Cardiac muscle cell (in vitro differentiated cells and primary cell): ENCODE data around the gene WDR35. TPM values are rescaled to one million over a fixed set of nuclear protein-coding genes. Genes with fewer than 3 reads are reported as not detected.
A peak's percentile ranks its signal among the peaks of the same experiment; 100 is the strongest.

Source experiments
- DNase-seq, 2 donors: peaks; one replicate each; pipeline versions ENCODE4 v3.0.0 to v3.0.0-alpha.2; 2010 to 2017; ENCODE audit warnings: low read depth in 1 of 2, low spot score in 1 of 2
- H3K27ac ChIP-seq: fragments of 200-600 bp; sonication (generic); 2 replicates; pipeline ENCODE4 v1.5.1; 2016
- H3K27me3 ChIP-seq: fragments of 200-600 bp; sonication (generic); 2 replicates; pipeline ENCODE4 v1.6.0; 2016; ENCODE audit warnings: control low read depth
- H3K36me3 ChIP-seq: fragments of 200-600 bp; sonication (generic); 2 replicates; pipeline ENCODE4 v1.5.1; 2016; ENCODE audit warnings: control low read depth
- H3K4me1 ChIP-seq: fragments of 200-600 bp; sonication (generic); 2 replicates; pipeline ENCODE4 v1.8.1; 2017; ENCODE audit warnings: low read depth, mild to moderate bottlenecking, mixed run types
- H3K4me3 ChIP-seq: fragments of 200-600 bp; sonication (generic); 2 replicates; pipeline ENCODE4 v1.5.1; 2016; ENCODE audit warnings: mild to moderate bottlenecking
- H3K9me3 ChIP-seq: fragments of 200-600 bp; sonication (generic); 2 replicates; pipeline ENCODE4 v1.5.1; 2017; ENCODE audit warnings: low read depth, mild to moderate bottlenecking, control low read depth
- polyA plus RNA-seq: library from polyadenylated mRNA; unstranded; fragments of >200 nt; fragmentation: Nextera tagmentation; extraction: Ambion mirVana; gene quantifications from 2 replicates; pipeline ENCODE4 v1.2.1, GENCODE V29; 2016
- total RNA-seq: library from RNA; depleted of rRNA; stranded (reverse); fragments of >200 nt; gene quantifications from 2 replicates; pipeline ENCODE4 v1.2.3, GENCODE V29; 2016
- TF ChIP-seq, protein P1 (sequence below): IDR thresholded peaks from 2 replicates; pipeline ENCODE4 v1.5.1; 2012; ENCODE audit warnings: low read depth, mild to moderate bottlenecking, low read length

WDR35 gene
- total and polyA plus RNA-seq, 2 experiments from 2014 or later: 4.8 to 10.1 TPM

DNA sequence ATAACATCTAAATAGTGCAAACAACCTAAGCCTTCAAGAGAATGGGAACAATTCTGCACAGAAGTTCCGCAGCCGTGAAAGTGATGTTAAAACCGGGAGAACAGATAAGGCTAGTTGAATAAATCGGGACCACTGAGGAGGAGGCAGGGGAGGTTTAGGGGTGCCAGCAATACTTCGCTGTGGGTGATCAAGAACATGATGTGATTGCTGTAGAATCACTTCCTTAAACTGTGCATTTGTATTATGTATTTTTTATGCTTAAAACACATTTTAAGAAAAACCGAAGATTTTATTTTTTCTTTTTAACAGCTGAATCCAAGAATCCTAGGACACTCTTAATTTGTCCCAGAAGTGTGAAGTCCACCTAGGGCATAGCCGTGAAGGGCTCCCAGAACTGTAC is 121.7 kb downstream of the WDR35 start:
- H3K4me1 ChIP-seq: no peaks in the 10 kb centered on the region
- no peak for DNase-seq
- TF ChIP-seq, protein P1, sequence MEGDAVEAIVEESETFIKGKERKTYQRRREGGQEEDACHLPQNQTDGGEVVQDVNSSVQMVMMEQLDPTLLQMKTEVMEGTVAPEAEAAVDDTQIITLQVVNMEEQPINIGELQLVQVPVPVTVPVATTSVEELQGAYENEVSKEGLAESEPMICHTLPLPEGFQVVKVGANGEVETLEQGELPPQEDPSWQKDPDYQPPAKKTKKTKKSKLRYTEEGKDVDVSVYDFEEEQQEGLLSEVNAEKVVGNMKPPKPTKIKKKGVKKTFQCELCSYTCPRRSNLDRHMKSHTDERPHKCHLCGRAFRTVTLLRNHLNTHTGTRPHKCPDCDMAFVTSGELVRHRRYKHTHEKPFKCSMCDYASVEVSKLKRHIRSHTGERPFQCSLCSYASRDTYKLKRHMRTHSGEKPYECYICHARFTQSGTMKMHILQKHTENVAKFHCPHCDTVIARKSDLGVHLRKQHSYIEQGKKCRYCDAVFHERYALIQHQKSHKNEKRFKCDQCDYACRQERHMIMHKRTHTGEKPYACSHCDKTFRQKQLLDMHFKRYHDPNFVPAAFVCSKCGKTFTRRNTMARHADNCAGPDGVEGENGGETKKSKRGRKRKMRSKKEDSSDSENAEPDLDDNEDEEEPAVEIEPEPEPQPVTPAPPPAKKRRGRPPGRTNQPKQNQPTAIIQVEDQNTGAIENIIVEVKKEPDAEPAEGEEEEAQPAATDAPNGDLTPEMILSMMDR: no peak
- peaks cover 30% of the 10 kb centered on the region for H3K27me3 ChIP-seq
- H3K9me3 ChIP-seq: no peaks in the 10 kb centered on the region
- H3K4me3 ChIP-seq: peak overlapping the region; percentile 23
- no peak overlapping the region for H3K27ac ChIP-seq
- H3K36me3 ChIP-seq: no peaks in the 10 kb centered on the region

DNA sequence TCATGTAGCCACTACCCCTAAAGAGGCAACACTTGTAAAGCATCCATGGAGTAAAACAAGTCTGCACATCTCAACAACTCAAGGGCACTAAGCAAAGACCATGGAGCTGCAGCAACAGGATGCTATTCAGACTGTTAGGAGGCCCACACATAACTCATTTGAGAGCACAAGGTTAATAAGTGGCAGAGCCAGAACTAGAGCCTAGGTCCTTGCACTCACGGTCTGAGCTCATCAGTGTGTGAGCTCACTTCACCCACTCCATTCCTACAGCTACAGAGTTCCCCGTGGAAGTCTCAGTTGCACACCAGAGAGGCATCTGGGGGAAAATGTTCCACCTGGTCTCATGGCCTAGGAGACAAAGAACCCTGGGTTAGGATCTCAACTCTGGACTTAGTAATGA is 123.1 kb downstream of the WDR35 start:
- no peaks in the 10 kb centered on the region for H3K9me3 ChIP-seq
- H3K27me3 ChIP-seq: peaks cover 30% of the 10 kb centered on the region
- H3K27ac ChIP-seq: no peak overlapping the region
- TF ChIP-seq, protein P1: no peak
- no peaks in the 10 kb centered on the region for H3K36me3 ChIP-seq
- no peaks in the 10 kb centered on the region for H3K4me1 ChIP-seq
- no peak overlapping the region for H3K4me3 ChIP-seq
- no peak for DNase-seq

GRCh38 chr2:19865151-19865550 is 124.8 kb downstream of the WDR35 start:
- no peak overlapping the region for H3K4me3 ChIP-seq
- no peaks in the 10 kb centered on the region for H3K4me1 ChIP-seq
- TF ChIP-seq, protein P1: no peak
- no peak overlapping the region for H3K27ac ChIP-seq
- H3K36me3 ChIP-seq: no peaks in the 10 kb centered on the region
- H3K27me3 ChIP-seq: peaks cover 27% of the 10 kb centered on the region
- no peaks in the 10 kb centered on the region for H3K9me3 ChIP-seq
- DNase-seq: no peak

DNA sequence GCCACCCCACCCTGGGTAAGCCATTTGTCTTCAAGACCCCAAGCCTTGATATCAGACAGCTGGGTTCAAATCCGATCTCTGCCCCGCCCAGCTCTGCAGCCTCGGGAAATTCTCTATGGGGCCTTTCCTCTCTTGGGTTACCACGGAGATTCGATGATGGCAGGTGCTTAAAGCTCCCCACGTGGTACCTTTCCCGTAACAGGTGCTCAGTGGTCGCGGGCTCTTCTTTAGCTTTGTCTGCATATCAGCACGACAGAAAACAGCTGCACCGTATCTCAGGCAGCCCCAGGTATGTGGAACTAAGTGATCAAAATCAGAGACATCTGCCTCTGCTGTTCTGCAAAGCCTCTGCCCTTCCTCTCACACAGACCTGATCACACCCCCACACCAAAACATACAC is 125.5 kb downstream of the WDR35 start:
- DNase-seq: no peak
- Histone ChIP-seq H3K4me3 (no peak overlapping the region), H3K36me3 (no peaks in the 10 kb centered on the region), H3K27me3 (peaks cover 22% of the 10 kb centered on the region), H3K4me1 (no peaks in the 10 kb centered on the region), H3K27ac (no peak overlapping the region), H3K9me3 (no peaks in the 10 kb centered on the region)
- TF ChIP-seq, protein P1: no peak

DNA sequence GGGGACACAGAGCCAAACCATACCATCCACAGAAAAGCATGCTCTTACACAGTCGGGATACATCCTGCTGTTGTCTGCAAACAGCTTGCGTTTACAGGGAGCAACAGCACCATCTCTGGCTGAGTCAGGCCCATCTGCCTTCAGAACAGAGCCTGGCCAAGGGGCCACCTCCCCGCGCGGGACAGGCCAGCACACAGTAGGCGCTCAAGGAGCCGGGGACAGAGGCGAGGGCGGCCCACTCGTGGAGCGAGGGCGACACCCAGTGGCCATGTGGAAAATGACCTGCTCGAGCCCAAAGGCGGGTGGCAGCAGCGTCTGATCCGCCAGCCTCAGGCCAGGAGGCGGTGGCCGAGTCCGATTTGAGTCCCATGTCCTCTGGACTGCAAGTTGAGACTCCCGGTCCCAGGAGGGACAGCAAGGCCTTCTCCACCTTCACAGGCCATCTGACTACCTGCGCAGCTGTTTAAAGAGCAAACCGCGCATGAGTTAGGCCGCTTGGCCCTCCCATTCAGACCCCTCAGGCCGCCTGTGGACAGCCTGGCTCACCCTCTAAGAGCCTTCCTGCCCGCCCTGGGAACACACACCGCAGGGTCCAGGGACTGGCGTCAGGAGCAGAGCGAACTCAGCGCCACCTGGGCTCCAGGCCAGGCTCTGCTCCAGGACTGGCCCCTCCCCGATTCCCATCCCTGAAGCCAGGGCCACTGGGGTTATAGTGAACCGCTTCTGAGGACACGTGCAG is 126.4 kb downstream of the WDR35 start:
- H3K36me3 ChIP-seq: no peaks in the 10 kb centered on the region
- no peak overlapping the region for H3K4me3 ChIP-seq
- no peaks in the 10 kb centered on the region for H3K4me1 ChIP-seq
- H3K27ac ChIP-seq: no peak overlapping the region
- H3K9me3 ChIP-seq: no peaks in the 10 kb centered on the region
- peak; percentile 63 to 76 for DNase-seq
- H3K27me3 ChIP-seq: peaks cover 15% of the 10 kb centered on the region
- TF ChIP-seq, protein P1: peak; percentile 82
